Epithelial cell of proximal tubule (primary cell): ENCODE data around the gene STUM. TPM values are rescaled to one million over a fixed set of nuclear protein-coding genes. Genes with fewer than 3 reads are reported as not detected.
"Not testable (repeated sequence)": the region's sequence is repeated elsewhere in the genome, so short reads cannot be mapped to it uniquely, and the experiment has no call there.

Experiments
- DNase-seq: peaks from one replicate; pipeline ENCODE4 v3.0.0-alpha.2; 2011; ENCODE audit warnings: low read depth
- H3K4me3 ChIP-seq: 2 replicates; pipeline ENCODE4 v1.5.1; 2011; ENCODE audit warnings: low read depth, mild to moderate bottlenecking, low read length
- total RNA-seq: library from RNA; depleted of rRNA; stranded (reverse); fragments of >200 nt; gene quantifications from 2 replicates; pipeline ENCODE4 v1.2.3, GENCODE V29; 2015
- TF ChIP-seq, protein P1 (sequence below): conservative IDR thresholded peaks from 2 replicates; pipeline ENCODE4 v1.5.1; 2012; ENCODE audit warnings: low read depth, mild to moderate bottlenecking, low read length

STUM gene
- total RNA-seq, 1 donor from 2014 or later = under 0.01 TPM

GRCh38 chr1:226617109-226617508, 68.5 kb downstream of the STUM start:
- no peak for DNase-seq
- TF ChIP-seq, protein P1, sequence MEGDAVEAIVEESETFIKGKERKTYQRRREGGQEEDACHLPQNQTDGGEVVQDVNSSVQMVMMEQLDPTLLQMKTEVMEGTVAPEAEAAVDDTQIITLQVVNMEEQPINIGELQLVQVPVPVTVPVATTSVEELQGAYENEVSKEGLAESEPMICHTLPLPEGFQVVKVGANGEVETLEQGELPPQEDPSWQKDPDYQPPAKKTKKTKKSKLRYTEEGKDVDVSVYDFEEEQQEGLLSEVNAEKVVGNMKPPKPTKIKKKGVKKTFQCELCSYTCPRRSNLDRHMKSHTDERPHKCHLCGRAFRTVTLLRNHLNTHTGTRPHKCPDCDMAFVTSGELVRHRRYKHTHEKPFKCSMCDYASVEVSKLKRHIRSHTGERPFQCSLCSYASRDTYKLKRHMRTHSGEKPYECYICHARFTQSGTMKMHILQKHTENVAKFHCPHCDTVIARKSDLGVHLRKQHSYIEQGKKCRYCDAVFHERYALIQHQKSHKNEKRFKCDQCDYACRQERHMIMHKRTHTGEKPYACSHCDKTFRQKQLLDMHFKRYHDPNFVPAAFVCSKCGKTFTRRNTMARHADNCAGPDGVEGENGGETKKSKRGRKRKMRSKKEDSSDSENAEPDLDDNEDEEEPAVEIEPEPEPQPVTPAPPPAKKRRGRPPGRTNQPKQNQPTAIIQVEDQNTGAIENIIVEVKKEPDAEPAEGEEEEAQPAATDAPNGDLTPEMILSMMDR = no peak
- no peak overlapping the region for H3K4me3 ChIP-seq

- not testable (repeated sequence) for DNase-seq, H3K4me3 ChIP-seq
Measured at GRCh38 chr1:226617719-226618118, 69.2 kb downstream of the STUM start.

- DNase-seq = no peak
- TF ChIP-seq, protein P1 = no peak
- no peak overlapping the region for H3K4me3 ChIP-seq
Measured at GRCh38 chr1:226618380-226618779, 69.8 kb downstream of the STUM start.

DNA sequence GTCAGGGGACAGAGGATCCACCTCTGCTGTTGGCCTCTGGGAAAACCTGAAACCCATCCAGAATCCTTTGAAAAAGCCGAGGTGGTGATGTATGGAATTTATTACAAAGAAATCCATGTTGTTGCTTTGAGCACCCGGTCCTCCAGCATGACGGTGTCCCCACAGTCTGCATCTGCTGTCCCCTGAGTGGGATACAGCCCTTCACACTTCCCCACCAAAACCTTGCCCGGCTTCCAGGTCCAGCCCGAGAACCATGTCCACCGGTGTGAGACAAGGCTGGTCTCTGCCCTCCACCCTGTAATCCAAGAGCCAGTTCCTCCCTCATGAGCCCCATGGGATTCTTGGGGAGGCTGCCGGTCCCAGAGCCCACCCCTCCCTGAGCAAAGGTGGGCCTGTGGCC, 70.5 kb downstream of the STUM start:
- no peak for DNase-seq
- H3K4me3 ChIP-seq = no peak overlapping the region
- TF ChIP-seq, protein P1 = no peak

DNA sequence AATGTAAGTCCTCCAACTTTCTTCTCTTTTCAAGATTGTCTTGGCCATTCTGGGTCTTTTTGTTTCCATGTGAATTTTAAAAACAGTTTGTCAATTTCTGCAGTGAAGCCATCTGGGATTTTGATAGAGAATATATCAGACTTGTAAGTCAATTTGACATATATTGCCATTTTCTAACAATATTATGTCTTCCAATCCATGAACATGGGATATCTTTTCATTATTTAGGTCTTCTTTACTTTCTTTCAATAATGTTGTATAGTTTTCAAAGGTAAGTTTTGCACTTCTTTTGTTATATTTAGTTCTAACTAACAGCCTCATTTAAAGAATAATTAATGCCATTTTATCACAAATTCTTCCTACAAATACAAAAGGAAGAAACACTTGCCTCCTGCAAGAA, 73.4 kb downstream of the STUM start:
- TF ChIP-seq, protein P1 = no peak
- DNase-seq = no peak
- H3K4me3 ChIP-seq = no peak overlapping the region

GRCh38 chr1:226624526-226624925, 76.0 kb downstream of the STUM start:
- DNase-seq = no peak
- no peak overlapping the region for H3K4me3 ChIP-seq
- TF ChIP-seq, protein P1 = no peak

- DNase-seq = no peak
- H3K4me3 ChIP-seq = no peak overlapping the region
- TF ChIP-seq, protein P1 = no peak
Measured at GRCh38 chr1:226625326-226625725, 76.8 kb downstream of the STUM start.
